ENCODE results near the gene FOXL2.

Gene FOXL2

DNA sequence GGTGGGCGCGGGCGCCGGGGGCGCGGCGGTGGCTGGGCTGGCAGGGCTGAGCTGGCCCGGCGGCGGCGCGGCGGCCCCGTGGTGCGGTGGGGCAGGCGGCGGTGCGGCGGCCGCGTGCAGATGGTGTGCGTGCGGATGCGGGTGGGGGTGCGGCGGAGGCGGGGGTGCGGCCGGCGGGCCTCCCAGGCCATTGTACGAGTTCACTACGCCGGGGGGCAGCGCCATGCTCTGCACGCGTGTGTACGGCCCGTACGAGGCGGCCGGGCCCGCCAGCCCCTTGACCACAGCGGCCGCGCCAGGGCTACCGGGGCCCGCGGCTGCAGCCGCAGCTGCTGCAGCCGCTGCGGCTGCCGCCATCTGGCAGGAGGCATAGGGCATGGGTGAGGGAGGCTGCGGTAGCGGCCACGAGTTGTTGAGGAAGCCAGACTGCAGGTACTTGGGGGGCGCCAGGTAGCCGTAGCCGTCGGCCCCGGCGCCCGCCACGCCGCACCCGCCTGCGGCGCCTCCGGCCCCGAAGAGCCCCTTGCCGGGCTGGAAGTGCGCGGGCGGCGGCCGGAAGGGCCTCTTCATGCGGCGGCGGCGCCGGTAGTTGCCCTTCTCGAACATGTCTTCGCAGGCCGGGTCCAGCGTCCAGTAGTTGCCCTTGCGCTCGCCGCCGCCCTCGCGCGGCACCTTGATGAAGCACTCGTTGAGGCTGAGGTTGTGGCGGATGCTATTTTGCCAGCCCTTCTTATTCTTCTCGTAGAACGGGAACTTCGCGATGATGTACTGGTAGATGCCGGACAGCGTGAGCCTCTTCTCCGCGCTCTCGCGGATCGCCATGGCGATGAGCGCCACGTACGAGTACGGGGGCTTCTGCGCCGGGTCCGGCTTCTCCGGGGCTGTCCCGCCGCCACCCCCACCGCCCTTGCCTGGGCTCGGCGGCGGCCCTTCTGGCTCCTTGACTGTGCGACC lies 951 bp downstream of the FOXL2 start:
- DNase-seq (ENCODE audit: low read depth): no peak

DNA sequence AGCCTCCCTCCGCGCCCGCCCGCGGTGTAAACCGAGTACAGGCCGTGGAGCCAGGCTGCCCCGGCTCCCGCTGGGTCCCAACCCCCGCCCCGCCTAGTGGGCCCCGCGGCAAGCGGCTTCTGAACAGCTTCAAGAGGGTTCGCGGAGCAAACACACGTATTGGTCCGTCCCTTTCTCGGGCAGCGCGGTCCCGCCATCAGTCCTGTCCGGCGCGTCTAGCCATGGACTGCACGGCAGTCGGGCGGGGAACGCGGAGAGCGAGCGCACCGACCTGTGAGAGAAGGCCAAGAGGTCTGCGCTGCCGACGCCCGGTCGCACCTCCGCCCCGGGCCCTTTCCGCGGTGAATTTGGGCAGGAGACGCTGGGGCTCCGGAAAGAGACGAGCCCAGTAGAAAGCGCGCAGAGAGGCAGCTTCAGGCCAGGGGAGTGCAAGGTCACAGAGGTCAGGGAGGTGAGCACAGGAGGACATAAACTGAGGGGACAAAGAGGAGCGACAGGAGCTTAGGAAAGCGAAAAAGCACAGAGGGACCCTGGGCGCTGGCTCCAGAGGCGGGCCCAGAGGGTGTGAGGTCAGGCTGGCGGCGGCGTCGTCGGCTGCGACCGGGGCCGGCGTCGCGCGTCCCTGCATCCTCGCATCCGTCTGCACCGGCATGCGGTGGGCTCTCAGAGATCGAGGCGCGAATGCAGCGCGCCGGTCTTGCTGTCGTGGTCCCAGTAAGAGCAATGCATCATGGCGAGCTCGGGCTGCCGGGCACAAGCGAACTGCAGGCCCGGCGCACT lies 1.8 kb downstream of the FOXL2 start:
- DNase-seq (ENCODE audit: low read depth): no peak

GRCh38 chr3:138944654-138944928 lies 2.3 kb downstream of the FOXL2 start:
- no peak for DNase-seq (ENCODE audit: low read depth)

- DNase-seq (ENCODE audit: low read depth): no peak
Measured at GRCh38 chr3:138943724-138944653, 2.9 kb downstream of the FOXL2 start.

- DNase-seq (ENCODE audit: low read depth): no peak
Measured at GRCh38 chr3:138942861-138943623, 3.9 kb downstream of the FOXL2 start.

DNA sequence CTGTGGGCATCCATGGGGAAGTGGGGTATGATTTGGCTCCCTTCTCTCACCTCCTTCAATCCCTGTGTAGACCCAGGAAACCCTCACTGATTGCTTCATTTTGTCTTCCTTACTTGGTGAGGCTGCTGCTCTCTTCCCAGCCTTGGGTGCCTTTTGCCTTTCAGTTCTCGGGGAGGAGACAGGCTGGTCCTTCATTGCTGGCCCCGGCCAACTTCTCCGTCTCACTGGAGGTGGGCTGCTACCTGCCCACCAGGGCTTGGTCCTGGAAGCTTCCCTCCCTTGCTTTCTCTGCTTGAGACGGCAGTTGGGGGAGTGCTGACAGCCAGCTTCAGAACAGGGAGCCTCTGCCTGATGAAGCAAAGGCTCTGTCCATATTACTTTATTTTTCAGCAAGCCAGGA lies 4.7 kb downstream of the FOXL2 start:
- DNase-seq (ENCODE audit: low read depth): no peak

DNA sequence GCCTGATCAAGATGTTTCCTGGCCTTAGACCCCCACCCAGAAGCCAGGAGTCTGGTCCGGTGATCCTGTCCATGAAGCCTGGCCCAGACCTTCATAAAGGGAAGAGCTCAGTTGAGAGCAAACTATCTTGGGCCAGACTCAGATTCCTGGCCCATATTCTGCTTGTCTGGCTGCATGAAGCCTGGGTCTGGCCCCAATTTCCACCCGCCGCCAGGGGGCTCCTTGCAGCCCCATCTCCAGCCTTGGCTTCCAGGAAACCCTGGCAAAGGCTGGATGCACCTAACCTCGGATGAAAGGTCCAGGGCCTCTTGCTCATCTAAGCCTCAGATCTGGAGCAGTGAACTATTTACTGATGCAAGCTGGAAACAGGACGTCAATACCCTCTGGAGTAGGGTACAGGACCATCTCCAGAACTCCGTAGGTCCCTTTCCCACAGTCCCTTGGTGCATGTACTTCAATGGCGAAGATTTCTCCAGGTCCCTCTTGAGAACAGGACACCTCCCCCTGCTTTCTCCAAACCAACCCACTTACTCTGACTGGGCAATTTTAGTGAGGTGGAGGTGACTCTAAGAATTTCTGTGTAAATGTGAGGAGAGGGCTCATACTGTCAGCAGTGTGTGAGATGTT lies 5.6 kb downstream of the FOXL2 start:
- DNase-seq (ENCODE audit: low read depth): no peak

GRCh38 chr3:138940446-138940845 lies 6.5 kb downstream of the FOXL2 start:
- DNase-seq (ENCODE audit: low read depth): no peak

DNA sequence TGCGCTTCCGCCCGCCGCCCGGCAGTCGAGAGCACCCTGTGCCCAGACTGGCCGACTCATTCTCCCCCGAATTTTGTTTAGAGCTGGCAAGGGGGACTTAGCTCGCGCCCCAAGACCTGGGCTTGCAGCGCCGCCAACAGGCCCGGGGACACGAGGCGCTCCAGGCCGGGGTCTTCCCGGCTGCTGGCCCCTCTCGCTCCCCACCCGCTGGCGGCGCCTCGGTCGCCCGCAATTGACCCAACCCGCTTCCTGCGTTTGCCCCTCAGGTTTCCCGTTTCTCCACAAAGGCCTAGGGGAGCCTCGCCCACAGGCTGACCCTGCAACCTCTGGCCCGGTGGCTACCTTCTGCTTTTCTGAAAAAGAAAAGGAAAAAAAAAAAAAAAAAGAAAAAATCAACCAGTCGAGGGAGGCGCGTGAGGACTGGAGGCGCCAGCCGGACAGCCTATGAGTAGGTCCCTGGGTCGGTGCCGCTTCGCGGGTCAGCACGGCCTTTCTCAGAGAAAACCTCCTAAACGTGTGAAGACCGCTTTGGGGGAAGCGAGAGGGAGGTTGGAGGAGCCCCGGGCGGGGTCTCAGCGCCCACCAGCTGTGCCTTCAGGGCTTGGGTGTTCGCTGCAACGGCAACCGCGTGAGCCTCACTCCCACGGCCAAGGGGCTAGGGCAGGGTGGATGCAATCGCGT lies 7.2 kb downstream of the FOXL2 start:
- DNase-seq (ENCODE audit: low read depth): no peak

DNA sequence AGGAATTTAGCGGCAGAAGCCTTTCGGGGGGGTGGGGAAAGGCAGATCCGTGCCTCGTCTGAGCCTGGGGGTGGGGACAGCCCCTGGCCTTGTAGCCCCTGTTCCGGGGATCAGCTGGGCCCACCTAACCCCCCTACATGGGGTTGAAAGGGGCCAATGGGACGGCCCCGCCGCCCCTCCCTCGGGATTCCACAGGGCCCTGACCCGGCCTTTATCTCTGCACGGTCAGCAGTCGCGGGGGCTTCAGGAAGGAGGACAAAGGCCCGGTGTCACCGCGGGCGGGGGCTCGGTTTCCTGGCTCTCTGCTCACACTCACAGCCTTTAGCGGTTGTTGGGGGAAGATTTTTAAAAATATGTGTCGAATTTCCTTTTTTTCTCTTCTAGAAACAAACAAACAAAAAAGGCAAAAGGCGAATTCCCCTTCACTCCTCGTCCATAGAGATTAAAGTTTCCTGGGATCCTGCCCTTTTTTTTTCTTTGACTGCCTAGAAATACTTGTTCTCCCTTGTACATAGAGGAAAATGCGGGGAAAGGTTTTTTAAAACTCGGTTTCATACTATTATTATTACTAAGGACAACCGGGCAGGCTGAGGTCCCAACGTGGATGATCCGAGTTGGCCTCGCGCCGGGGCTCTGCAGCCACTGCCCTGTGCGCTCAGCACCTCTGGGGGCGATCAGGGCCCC lies 7.9 kb downstream of the FOXL2 start:
- no peak for DNase-seq (ENCODE audit: low read depth)

- no peak for DNase-seq (ENCODE audit: low read depth)
Measured at GRCh38 chr3:138938056-138938876, 8.7 kb downstream of the FOXL2 start.

DNA sequence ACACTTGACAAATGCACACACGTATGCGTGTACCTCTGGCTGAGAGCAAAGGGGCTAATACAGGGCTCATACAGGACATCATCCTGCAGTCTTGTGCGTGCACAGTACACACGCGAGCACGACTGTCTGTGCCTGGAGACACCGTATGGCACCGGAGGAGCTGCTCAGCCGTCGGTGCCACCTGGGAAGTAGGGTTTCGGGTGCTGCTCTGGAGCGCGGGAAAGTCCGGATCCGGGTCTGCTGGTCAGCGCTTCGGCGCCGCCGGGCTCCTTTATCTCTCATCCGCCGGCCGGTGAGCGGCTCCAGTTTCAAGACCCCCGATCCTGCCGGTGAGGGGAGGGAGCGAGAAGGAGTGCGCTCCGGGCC lies 9.3 kb downstream of the FOXL2 start:
- no peak for DNase-seq (ENCODE audit: low read depth)

DNA sequence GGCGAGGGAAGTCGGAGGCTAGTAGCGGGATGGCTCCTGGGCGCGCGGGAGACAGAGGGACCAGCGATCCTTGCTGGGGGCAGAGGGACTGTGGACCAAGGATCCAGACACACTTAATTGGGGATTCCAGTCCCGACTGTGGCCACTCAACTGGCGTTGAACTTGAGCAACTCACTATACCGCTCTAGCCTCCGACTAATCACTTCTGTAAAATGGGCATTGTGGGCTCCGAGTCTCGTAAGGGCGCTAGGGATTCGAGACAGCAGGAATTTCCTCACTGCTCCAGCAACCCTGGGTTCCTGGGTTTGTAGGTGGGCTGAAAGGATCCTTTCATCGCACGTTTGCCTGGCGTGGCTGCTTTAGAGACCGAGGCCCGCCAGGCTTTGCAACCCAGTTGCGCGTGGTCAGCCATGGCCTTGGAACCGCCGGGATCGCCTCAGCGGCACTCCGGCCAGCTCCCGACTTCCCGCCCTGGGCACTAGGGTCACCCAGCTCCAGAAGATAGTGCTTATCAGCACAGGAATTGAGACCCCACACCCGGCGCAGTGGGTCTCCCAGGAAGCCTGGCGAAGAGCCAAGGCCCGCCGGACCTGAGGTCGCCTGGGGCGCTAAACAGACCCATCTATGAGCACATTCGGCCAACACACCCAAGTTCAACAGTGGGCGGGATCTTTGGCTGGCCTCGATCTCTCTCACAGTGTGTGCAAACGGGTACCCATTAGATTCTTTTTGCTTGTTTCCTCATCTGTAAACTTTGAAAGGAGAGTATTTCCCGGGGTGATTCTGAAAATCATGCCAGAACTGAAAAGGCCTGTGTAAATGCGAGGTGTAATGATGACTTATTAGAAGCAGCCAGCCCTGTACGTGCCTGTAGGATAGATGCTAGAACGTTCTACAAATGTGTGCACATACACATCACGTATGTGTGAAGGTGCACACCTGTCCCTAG lies 9.9 kb downstream of the FOXL2 start:
- no peak for DNase-seq (ENCODE audit: low read depth)

- peak; percentile 51 for DNase-seq (ENCODE audit: low read depth)
Measured at GRCh38 chr3:138935863-138936740, 10.8 kb downstream of the FOXL2 start.

- DNase-seq (ENCODE audit: low read depth): no peak
Measured at GRCh38 chr3:138935505-138935862, 11.5 kb downstream of the FOXL2 start.

- DNase-seq (ENCODE audit: low read depth): no peak
Measured at GRCh38 chr3:138933981-138934691, 12.8 kb downstream of the FOXL2 start.

Data from T follicular helper cell (primary cell).